ENCODE results near the gene NRROS. TPM values are rescaled to one million over a fixed set of nuclear protein-coding genes. Genes with fewer than 3 reads are reported as not detected.
"Not testable (repeated sequence)": the region's sequence is repeated elsewhere in the genome, so short reads cannot be mapped to it uniquely, and the experiment has no call there.

NRROS gene
- 1 to 10 TPM; 1.2 to 4.0 (median 2.1) TPM for total RNA-seq
- long read RNA-seq, result 0 reads

GRCh38 chr3:196639483-196640296, at the start of gene NRROS:
NRROS (plus strand) TSS chr3:196639694; CDS start chr3:196654540, 14,846 bp downstream.
- Histone ChIP-seq H3K36me3 (no peaks in the 10 kb centered on the region), H3K4me1 (peaks cover 0 to 9% (median 0%) of the 10 kb centered on the region in 4 donors), H3K9me3 (no peaks in the 10 kb centered on the region), H3K27me3 (no peaks in the 10 kb centered on the region), H3K27ac (peak within 1 kb of the TSS; percentile 15 to 76 (median 65)), H3K4me3 (peak within 1 kb of the TSS; percentile 30 to 51 (median 46))
- ATAC-seq (peak; percentile 75 to 83 (median 78)), DNase-seq (peak in 2 of 3 donors; percentile 72 to 81)
- intact Hi-C loops (cut with DNase I), result no loop called here
- WGBS (ENCODE audit: insufficient coverage, low coverage, low lambda C conversion rate, missing lambda C conversion rate), result 12% methylated on average over 10 of the region's 65 CpGs
- TF ChIP-seq, protein P1, sequence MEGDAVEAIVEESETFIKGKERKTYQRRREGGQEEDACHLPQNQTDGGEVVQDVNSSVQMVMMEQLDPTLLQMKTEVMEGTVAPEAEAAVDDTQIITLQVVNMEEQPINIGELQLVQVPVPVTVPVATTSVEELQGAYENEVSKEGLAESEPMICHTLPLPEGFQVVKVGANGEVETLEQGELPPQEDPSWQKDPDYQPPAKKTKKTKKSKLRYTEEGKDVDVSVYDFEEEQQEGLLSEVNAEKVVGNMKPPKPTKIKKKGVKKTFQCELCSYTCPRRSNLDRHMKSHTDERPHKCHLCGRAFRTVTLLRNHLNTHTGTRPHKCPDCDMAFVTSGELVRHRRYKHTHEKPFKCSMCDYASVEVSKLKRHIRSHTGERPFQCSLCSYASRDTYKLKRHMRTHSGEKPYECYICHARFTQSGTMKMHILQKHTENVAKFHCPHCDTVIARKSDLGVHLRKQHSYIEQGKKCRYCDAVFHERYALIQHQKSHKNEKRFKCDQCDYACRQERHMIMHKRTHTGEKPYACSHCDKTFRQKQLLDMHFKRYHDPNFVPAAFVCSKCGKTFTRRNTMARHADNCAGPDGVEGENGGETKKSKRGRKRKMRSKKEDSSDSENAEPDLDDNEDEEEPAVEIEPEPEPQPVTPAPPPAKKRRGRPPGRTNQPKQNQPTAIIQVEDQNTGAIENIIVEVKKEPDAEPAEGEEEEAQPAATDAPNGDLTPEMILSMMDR (IDR thresholded peaks at IDR 0.05), result no peak
- TF ChIP-seq POLR2A (IDR thresholded peaks at IDR 0.05), result peak; percentile 53

GRCh38 chr3:196590279-196590678, 49.2 kb upstream of the NRROS start:
- Histone ChIP-seq H3K36me3 (no peaks in the 10 kb centered on the region), H3K4me1 (no peaks in the 10 kb centered on the region), H3K27ac (no peak overlapping the region), H3K9me3 (no peaks in the 10 kb centered on the region), H3K27me3 (no peaks in the 10 kb centered on the region), H3K4me3 (no peak overlapping the region)
- TF ChIP-seq POLR2A (IDR thresholded peaks at IDR 0.05), result no peak
- TF ChIP-seq, protein P1 (IDR thresholded peaks at IDR 0.05), result no peak
- intact Hi-C loops (cut with DNase I), result no loop called here
- WGBS (ENCODE audit: insufficient coverage, low coverage, low lambda C conversion rate, missing lambda C conversion rate), result 82% methylated on average over 4 of the region's 5 CpGs
- DNase-seq, result no peak
- ATAC-seq, result no peak

DNA sequence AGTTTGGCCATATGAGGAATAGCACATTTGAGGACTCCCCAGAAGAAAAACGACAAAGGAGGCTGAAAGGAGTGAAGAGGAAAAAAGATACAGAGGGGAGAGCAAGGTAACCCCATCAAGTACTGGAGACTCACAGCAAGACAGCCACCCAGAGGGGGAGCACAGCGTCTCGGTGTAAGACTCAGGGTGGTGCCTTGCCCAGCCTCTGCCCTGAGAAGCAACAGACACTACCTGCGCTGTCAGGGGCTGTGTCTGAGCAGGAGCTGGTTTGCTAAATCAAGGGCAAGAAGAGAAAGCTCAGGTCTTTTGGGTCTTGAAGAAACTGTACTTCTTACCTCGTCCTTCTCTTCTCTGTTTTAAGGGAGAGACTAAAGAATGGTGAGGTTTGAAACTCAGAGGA, 43.1 kb upstream of the NRROS start:
- H3K27ac ChIP-seq, result no peak overlapping the region
- ATAC-seq, result no peak
- H3K4me1 ChIP-seq, result no peaks in the 10 kb centered on the region
- DNase-seq, result no peak
- WGBS (ENCODE audit: insufficient coverage, low coverage, low lambda C conversion rate, missing lambda C conversion rate), result 21% methylated on average over 3 of the region's 5 CpGs
- no peaks in the 10 kb centered on the region for H3K36me3 ChIP-seq
- H3K9me3 ChIP-seq, result no peaks in the 10 kb centered on the region
- no peaks in the 10 kb centered on the region for H3K27me3 ChIP-seq
- no peak overlapping the region for H3K4me3 ChIP-seq
- intact Hi-C loops (cut with DNase I), result no loop called here
- TF ChIP-seq POLR2A (IDR thresholded peaks at IDR 0.05), result no peak
- TF ChIP-seq, protein P1 (IDR thresholded peaks at IDR 0.05), result no peak

- H3K4me3 ChIP-seq, result not testable (repeated sequence)
Measured at GRCh38 chr3:196597971-196598733, 41.3 kb upstream of the NRROS start.

GRCh38 chr3:196599734-196600128, 39.8 kb upstream of the NRROS start:
- Histone ChIP-seq H3K36me3 (no peaks in the 10 kb centered on the region), H3K27me3 (no peaks in the 10 kb centered on the region), H3K27ac (no peak overlapping the region), H3K9me3 (no peaks in the 10 kb centered on the region), H3K4me3 (no peak overlapping the region), H3K4me1 (no peaks in the 10 kb centered on the region)
- no peak for ATAC-seq
- TF ChIP-seq, protein P1 (IDR thresholded peaks at IDR 0.05), result no peak
- no peak for TF ChIP-seq POLR2A (IDR thresholded peaks at IDR 0.05)
- DNase-seq, result no peak
- WGBS (ENCODE audit: insufficient coverage, low coverage, low lambda C conversion rate, missing lambda C conversion rate), result 62% methylated on average over 5 of the region's 5 CpGs
- intact Hi-C loops (cut with DNase I), result no loop called here

More at GRCh38 chr3:196597971-196598733, 41.3 kb upstream of the NRROS start:
- DNase-seq; intact Hi-C loops (cut with DNase I); H3K36me3 ChIP-seq; ATAC-seq; H3K9me3 ChIP-seq; H3K27me3 ChIP-seq; H3K4me1 ChIP-seq; H3K27ac ChIP-seq: not testable (repeated sequence)
- 51% methylated on average over 5 of the region's 25 CpGs for WGBS (ENCODE audit: insufficient coverage, low coverage, low lambda C conversion rate, missing lambda C conversion rate)
